Ammon's horn (tissue), 1 donor: ENCODE data around the gene ADI1.
"Not testable (repeated sequence)": the region's sequence is repeated elsewhere in the genome, so short reads cannot be mapped to it uniquely, and the experiment has no call there.

ENCODE experiments used
- DNase-seq: peaks from one replicate; pipeline ENCODE4 v3.0.0-alpha.2; 2016; ENCODE audit warnings: low spot score

Gene ADI1

GRCh38 chr2:3463186-3463835, 56.0 kb downstream of the ADI1 start:
- DNase-seq, result no peak

GRCh38 chr2:3462493-3463104, 56.7 kb downstream of the ADI1 start:
- no peak for DNase-seq

- peak; percentile 70 for DNase-seq
Measured at GRCh38 chr2:3461801-3462492, 57.4 kb downstream of the ADI1 start.

GRCh38 chr2:3460831-3461800, 58.2 kb downstream of the ADI1 start:
- no peak for DNase-seq

- DNase-seq, result no peak
Measured at GRCh38 chr2:3460156-3460555, 59.2 kb downstream of the ADI1 start.

GRCh38 chr2:3459185-3460015, 59.9 kb downstream of the ADI1 start:
- no peak for DNase-seq

GRCh38 chr2:3458396-3459184, 60.7 kb downstream of the ADI1 start:
- no peak for DNase-seq

GRCh38 chr2:3457524-3458395, 61.6 kb downstream of the ADI1 start:
- DNase-seq, result no peak

- no peak for DNase-seq
Measured at GRCh38 chr2:3456125-3456524, 63.2 kb downstream of the ADI1 start.

- DNase-seq, result no peak
Measured at GRCh38 chr2:3454802-3455201, 64.5 kb downstream of the ADI1 start.

- DNase-seq, result not testable (repeated sequence)
Measured at GRCh38 chr2:3454005-3454404, 65.3 kb downstream of the ADI1 start.

GRCh38 chr2:3453190-3453999, 65.9 kb downstream of the ADI1 start:
- no peak for DNase-seq

GRCh38 chr2:3451926-3452671, 67.2 kb downstream of the ADI1 start:
- no peak for DNase-seq

- DNase-seq, result no peak
Measured at GRCh38 chr2:3451169-3451568, 68.2 kb downstream of the ADI1 start.

GRCh38 chr2:3450385-3451010, 68.8 kb downstream of the ADI1 start:
- DNase-seq, result no peak

- DNase-seq, result no peak
Measured at GRCh38 chr2:3449936-3450335, 69.4 kb downstream of the ADI1 start.

GRCh38 chr2:3449086-3449485, 70.2 kb downstream of the ADI1 start:
- DNase-seq, result no peak
